Ureter (tissue), 1 donor: ENCODE results near the gene CPEB4. TPM values are rescaled to one million over a fixed set of nuclear protein-coding genes. Genes with fewer than 3 reads are reported as not detected.

ENCODE experiments used
- DNase-seq: peaks from one replicate; pipeline ENCODE4 v3.0.0-alpha.2; 2020; ENCODE audit warnings: low spot score
- total RNA-seq: library from RNA; stranded (reverse); gene quantifications from one replicate; pipeline ENCODE4 v1.2.4, GENCODE V29; 2023
- donor health status: DM: yes; HTN: yes; CAD: no.

Gene CPEB4
- 56.4 TPM for total RNA-seq

DNA sequence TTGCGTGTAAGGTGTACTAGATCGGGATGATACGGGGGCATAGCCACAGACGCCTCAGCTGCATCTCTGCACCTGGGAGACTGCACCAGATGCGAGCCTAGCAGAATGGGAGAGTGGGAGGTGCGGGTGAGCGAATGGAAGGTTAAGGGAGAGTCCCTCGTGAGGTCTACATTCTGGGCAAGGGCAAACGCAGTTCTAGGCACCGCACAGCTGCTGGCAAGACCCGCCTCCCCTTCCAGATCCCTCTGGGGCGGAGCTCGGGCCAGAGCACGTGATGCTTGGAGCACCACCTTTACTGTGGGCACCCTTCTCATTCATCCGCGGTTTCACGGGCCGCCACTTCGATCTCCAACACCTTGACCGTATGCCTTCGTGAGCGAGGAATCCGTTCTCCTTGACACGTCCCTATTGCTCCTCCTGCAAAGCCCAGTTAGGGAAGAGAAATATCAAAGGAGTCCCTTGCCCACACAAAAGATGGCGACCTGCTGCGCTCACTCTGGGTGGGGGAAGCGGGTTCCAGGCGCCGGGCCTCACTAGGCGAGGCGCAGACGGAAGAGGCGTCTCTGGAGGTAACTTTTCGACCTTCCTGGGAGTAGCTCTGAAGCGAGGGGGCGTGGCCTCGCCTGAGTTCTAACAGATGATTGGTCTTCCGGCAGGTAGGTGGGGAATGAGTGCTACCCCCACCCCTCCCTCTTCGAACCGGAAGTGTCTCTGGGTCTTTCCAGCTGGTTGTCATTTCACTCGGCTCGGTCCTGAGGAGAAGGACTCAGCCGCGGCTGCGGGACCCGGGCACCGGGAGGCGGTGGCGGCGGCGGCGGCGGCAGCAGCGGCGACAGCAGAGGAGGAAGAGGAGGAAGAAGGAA lies at the start of gene CPEB4:
Gene CPEB4, plus strand, starts transcription at position 740 of the 863 bp plus-strand sequence. CDS start 1,385 bp downstream, outside the sequence.
- peak; percentile 99 for DNase-seq

DNA sequence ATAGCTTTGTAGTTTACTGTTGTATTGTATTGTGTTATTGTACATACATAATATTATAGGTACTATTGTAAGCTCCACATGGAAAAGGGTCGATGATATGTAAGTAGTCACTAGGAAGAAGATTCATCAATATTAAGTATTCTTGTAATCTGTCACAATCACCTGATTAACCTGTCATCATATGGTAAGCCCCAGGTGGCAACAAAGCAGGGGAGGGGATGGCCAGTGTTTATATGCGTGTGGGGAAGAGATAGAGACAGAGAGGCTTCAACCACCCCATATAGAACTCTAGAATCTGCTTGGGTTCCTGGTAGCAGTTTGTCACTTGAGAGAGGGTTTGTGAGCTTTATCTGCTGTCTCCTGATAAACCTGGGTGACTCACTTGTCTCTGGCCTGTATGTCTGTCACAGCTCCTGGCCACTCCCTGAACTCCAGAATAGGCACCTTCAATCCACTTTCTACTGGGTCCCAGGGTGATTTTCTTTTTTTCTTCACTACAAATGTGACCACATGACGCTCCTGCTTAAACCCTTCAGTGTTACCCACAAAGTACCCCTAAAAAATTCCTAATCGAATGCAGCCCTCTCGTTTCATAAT lies 48.9 kb upstream of the CPEB4 start:
- DNase-seq = no peak

- no peak for DNase-seq
Measured at GRCh38 chr5:173840111-173840983, 47.8 kb upstream of the CPEB4 start.

DNA sequence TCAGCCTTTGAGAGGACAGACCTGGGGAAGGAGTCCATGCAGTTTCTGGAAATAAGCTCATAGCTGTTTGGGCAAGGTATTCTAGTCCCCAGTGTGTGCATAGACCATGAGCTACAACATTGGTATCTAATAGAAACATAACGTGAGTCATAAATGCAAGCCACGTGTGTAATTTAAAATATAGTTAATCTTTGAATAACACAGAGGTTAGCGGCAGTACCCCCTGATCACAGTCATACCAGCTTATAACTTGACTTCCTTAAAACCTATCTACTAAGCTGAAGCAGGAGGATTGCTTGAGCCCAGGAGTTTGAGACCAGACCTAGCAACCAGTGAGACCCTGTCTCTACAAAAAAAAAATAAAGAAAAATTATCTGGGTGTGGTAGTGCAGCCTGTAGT lies 46.4 kb upstream of the CPEB4 start:
- DNase-seq = no peak

DNA sequence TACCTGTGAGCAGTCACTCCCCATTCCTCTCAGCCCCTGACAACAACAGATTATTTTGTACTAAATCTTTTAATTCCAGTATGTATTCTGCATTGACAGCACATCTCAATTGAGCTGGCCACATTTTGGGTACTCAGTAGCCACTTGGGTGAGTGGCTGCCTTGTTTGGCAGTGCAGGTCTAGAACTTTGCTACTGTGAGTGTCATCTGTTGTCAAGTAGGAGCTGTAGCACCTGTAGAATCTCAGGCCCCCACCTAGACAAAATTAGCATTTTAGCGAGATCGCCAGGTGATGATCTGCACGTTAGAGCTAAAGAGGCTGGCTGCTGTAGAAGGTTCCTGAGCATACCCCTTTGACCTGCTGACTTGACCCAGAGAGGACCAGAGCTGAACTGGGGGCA lies 44.4 kb upstream of the CPEB4 start:
- no peak for DNase-seq

GRCh38 chr5:173845321-173845720 lies 42.8 kb upstream of the CPEB4 start:
- no peak for DNase-seq

DNA sequence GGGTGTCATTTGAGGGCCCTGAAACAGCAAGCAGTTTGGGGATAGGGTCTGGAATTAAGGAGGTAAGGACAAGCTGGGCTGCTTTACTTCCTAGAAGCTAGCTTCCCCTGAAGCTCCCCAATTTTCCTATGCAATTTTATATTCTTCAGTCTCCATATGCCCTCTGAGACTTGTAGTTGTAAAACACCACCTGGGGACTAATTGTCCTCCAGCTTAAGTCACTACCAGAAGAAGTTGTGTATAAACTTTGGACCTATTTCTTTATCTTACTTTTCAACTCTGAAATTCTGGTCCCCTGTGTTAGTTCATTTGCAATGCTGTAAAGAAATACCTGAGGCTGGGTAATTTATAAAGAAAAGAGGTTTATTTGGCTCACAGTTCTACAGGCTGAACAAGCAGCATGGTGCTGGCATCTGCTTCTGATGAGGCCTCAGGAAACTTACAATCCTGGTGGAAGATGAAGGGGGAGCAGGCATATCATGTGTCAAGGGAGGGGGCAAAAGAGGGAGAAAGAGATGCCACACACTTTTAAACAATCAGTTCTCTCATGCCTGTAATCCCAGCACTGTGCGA lies 41.1 kb upstream of the CPEB4 start:
- no peak for DNase-seq

DNA sequence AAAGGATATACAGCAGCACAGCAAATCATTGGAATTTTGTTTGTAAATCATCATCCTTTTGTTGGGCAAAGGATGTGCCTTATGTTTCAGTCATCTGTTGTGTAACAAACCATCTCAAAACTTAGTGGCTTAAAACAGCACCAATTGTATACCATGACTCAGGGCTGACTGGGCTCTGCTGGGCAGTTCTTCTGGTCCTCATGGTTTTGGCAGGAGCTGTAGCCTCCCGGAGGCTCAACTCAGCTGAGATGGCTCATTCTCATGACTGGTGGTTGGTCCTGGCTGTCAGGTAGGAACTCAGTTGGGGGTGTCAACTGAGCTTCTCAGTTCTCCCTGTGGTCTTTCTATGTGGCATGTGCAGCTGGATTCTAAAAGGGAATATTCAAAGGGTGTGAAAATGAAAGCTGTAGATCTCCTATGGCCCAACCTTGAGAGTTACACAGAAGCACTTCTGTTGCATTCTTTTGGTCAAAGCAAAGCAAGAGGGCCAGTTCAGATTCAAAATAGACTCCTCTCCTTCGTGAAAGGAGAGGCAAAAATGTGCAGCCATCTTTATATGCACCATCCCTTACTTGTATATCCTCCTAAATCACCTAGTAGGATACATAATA lies 39.1 kb upstream of the CPEB4 start:
- DNase-seq = no peak

DNA sequence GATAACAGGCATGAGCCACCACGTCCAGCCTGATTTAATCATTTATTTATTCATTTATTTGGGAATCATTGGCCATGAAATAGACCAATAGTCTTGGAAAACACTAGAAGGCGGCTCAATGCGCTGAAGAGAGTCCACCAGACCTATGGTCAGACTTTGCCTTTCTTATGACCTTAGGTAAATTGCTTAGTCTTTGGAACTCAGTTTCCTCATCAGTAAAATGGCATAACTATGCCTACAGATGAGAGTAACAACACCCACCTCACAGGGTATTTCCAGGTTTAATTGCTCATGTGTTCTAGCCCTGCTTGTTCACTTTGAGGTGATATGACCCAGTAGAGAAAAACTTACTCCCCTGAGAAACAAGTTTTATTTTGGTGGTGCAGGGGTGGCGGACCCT lies 38.2 kb upstream of the CPEB4 start:
- no peak for DNase-seq

DNA sequence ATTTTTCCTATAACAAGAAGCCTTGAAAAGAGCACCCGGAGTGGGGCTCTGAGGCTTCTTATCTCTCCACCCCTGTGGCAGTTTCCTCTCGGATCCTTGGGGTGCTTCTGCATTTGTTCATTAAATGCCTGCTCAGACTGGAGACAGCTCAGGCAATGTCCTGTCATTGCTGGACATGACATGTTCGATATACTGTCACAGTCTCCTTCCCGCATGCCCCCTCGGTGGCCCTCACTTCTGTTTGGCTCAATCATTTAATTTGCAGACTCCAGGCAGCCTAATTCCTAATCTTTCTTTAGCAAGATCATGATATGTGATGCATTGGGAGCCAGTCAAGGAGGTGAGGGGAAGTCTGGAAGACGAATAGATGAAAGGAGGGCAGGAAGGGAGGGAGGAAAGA lies 37.5 kb upstream of the CPEB4 start:
- no peak for DNase-seq

GRCh38 chr5:173851595-173852243 lies 36.4 kb upstream of the CPEB4 start:
- no peak for DNase-seq

- no peak for DNase-seq
Measured at GRCh38 chr5:173852790-173853359, 35.3 kb upstream of the CPEB4 start.

GRCh38 chr5:173853370-173854131 lies 34.6 kb upstream of the CPEB4 start:
- DNase-seq = no peak

DNA sequence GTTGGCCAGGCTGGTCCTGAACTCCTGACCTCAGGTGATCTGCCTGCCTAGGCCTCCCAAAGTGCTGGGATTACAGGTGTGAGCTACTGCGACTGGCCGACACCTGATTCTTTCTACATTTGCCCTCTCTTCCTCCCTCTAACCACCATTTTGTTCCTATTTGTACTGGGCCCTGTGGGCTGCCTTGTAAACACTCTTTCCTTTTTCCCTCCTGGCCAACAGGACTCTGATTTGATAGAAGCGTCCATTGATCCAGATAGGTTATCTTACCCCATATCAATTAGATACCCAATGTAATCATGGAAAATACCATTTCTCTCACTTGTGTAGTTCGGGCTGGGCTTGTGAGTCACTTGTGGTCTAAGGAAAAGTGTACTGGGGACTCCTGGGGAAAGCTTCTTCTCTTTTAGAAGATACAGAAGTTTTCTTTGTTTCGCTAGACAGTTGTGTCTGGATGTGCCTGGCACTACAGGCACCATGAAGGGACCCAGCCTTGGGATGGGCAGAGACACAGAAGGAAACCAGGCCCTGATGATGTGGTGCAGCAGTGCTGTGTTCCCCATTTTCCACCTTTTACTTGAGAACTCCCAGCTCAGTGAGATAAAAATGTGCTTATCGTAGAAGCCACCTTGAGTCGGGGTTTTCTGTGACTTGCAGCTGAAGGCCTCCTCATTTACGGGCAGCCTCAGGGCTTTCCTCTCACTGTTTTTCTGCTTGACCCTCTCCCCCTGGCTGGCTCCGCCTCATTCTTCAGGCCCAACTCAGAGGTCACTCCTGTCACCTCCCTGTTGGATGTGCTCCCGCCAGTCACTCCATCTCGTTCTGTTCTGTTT lies 32.8 kb upstream of the CPEB4 start:
- DNase-seq = no peak

DNA sequence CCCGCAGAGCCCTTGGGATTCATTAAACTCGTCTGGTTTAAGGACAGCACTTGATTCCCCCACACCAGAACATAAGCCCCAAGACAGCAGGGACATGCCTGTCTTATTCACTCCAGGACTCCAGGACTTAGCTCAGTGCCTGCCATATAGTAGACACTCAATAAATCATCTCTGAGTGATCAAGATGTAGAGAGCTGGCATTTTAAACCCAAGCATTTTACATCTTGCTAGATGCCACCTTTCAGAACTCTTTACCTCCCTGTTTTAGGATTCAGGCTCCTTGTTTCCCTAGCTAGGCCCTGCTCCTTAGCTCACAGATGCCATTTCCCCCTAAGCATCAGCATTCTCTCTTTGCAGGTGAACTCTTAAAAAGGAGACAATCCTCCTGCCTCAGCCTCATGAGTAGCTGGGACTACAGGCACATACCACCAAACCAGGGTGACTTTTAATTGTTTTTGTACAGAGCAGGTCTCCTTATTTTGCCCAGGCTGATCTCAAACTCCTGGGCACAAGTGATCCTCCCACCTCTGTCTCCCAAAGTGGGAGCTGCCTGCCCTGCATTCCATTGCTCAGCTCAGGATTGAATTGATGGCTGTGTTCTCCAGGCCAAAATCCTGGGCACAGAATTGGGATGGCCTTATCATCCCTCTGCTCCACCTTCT lies 32.0 kb upstream of the CPEB4 start:
- no peak for DNase-seq

DNA sequence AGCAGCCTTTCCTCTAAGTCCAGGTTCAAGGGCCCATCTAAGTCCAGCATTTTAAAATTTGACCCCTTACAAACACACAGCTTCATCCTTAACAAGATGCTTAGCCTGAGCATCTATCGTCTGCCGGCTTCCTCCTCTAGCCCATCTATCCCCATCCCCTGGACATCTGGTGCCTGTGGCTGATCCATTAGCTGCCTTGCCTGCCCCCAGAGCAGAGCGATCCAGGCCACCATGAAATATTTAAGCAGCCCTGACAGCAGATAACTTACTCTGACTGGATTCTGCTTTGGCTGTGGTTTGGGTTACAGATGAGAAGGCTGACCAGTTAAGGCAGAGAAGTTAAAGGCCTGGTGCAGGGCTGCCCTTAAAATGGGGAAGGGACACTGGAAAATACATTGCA lies 30.9 kb upstream of the CPEB4 start:
- no peak for DNase-seq

DNA sequence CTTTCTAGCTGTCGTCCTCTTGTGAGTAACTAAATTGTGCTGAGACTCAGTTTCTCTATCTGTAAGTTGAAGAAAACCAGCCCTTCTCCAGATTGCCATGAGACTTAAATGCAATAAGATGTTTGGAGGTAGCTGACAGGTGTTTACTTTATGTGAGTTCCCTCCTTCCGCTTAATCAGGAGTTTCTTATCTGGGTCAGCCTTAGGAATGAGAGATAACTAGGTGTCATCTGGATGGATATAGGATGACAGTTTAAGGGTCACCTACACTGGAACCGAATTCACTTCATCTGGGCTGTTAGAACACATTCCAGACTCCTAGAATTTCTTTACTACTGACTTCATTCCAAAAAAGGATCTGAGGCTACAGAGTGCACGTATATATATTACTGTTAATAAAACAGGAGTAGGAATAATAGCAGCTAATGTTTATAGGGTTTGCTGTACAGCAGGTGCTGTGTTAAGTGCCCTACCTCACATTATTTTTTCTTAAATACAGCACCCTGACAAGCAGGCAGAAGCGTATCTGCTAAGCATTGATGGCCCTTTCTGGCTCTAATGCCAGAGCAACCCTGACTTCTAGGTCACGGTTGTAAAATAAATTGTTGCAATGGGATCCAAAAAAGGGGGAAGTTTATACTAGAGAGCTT lies 30.0 kb upstream of the CPEB4 start:
- DNase-seq = no peak
